B cell (primary cell): Measurements from ENCODE around the gene FTO. TPM values are rescaled to one million over a fixed set of nuclear protein-coding genes. Genes with fewer than 3 reads are reported as not detected.

Source experiments
- ATAC-seq: fragments of 200-7000 bp; cut with Tn5 transposase; one replicate; pipeline ENCODE4 v1.10.0; 2021; ENCODE audit warnings: low read depth, mild to moderate bottlenecking, moderate number of reproducible peaks, moderate library complexity
- CTCF ChIA-PET: fragments of 350-600 bp; sonication (Branson Sonifier 250); formaldehyde crosslinking; loops from one replicate; lab custom pipeline; 2021; ENCODE audit warnings: antibody characterized with exemption, inconsistent platforms; lab: Charles Lee
- POLR2A ChIA-PET: fragments of 350-600 bp; sonication (Branson Sonifier 250); formaldehyde crosslinking; loops from one replicate; lab custom pipeline; 2021; ENCODE audit warnings: antibody characterized with exemption; lab: Charles Lee
- DNase-seq: peaks from one replicate; pipeline ENCODE4 v3.0.0; 2013
- H2AFZ ChIP-seq: 2 replicates; pipeline ENCODE4 v1.6.1; 2012; ENCODE audit warnings: mild to moderate bottlenecking, low read depth, low read length; ENCODE audit not compliant: insufficient read depth, poor library complexity, severe bottlenecking
- H3K27ac ChIP-seq, 2 donors: 1 replicate in 1 of 2; 2 replicates in 1 of 2; pipeline ENCODE4 v1.5.1; 2012 to 2013; ENCODE audit warnings: low read length in 2 of 2, mild to moderate bottlenecking in 2 of 2, moderate library complexity in 1 of 2
- H3K27me3 ChIP-seq, 4 experiments: fragments of 200-600 bp in 1 of 4; sonication (generic) in 1 of 4; replicated peaks in 1 of 4; 1 replicate in 2 of 4; 2 replicates in 2 of 4; pipeline versions ENCODE4 v1.6.1 to v1.7.0; 2013 to 2016; ENCODE audit warnings: low read length in 3 of 4, mild to moderate bottlenecking in 2 of 4, mixed read lengths in 1 of 4, moderate library complexity in 1 of 4; ENCODE audit not compliant: insufficient read depth in 4 of 4, control insufficient read depth in 3 of 4; ENCODE audit errors: control extremely low read depth in 1 of 4
- H3K36me3 ChIP-seq, 2 experiments: replicated peaks in 1 of 2; 1 replicate in 1 of 2; 2 replicates in 1 of 2; pipeline versions ENCODE4 v1.6.1 to v1.7.1; 2013; ENCODE audit warnings: low read length in 1 of 2; ENCODE audit not compliant: insufficient read depth in 2 of 2, control insufficient read depth in 1 of 2; ENCODE audit errors: control extremely low read depth in 1 of 2, extremely low read depth in 1 of 2
- H3K4me1 ChIP-seq, 2 donors: fragments of 200-600 bp in 1 of 2; sonication (generic) in 1 of 2; 1 replicate in 1 of 2; 2 replicates in 1 of 2; pipeline versions ENCODE4 v1.5.1 to v1.6.1; 2013 to 2017; ENCODE audit warnings: low read length in 2 of 2; ENCODE audit not compliant: control insufficient read depth in 2 of 2, insufficient read depth in 2 of 2
- H3K4me2 ChIP-seq: replicated peaks from 2 replicates; pipeline ENCODE3; 2012; ENCODE audit warnings: mild to moderate bottlenecking, low read depth, low read length; ENCODE audit not compliant: poor library complexity, severe bottlenecking
- H3K4me3 ChIP-seq, 5 experiments: fragments of 200-600 bp in 1 of 5; sonication (generic) in 1 of 5; 1 replicate in 3 of 5; 2 replicates in 2 of 5; pipeline versions ENCODE4 v1.5.1 to v1.7.0; 2011 to 2016; ENCODE audit warnings: low read length in 4 of 5, mild to moderate bottlenecking in 4 of 5, low read depth in 2 of 5, control low read depth in 1 of 5, moderate library complexity in 1 of 5; ENCODE audit not compliant: insufficient read depth in 1 of 5; ENCODE audit errors: control extremely low read depth in 1 of 5, extremely low read depth in 1 of 5
- H3K79me2 ChIP-seq: fragments of 200-600 bp; sonication (generic); one replicate; pipeline ENCODE4 v1.6.0; 2016; ENCODE audit warnings: low read length; ENCODE audit not compliant: control insufficient read depth, insufficient read depth
- H3K9ac ChIP-seq: fragments of 200-600 bp; sonication (generic); 2 replicates; pipeline ENCODE4 v1.6.1; 2017; ENCODE audit warnings: mild to moderate bottlenecking, low read length, moderate library complexity
- H3K9me3 ChIP-seq, 3 donors: one replicate each; pipeline versions ENCODE4 v1.6.1 to v1.7.1; 2013; ENCODE audit warnings: low read length in 2 of 3; ENCODE audit not compliant: control insufficient read depth in 2 of 3, insufficient read depth in 1 of 3; ENCODE audit errors: control extremely low read depth in 1 of 3
- H4K20me1 ChIP-seq: 2 replicates; pipeline ENCODE4 v1.6.0; 2012; ENCODE audit warnings: mild to moderate bottlenecking, low read length; ENCODE audit not compliant: insufficient read depth, control insufficient read depth, poor library complexity, severe bottlenecking
- H3K27ac Mint-ChIP-seq: one replicate; pipeline ENCODE4 v1.8.0; 2021; ENCODE audit warnings: mixed read lengths
- H3K27me3 Mint-ChIP-seq: one replicate; pipeline ENCODE4 v1.8.0; 2021; ENCODE audit warnings: mixed read lengths
- H3K4me1 Mint-ChIP-seq: one replicate; pipeline ENCODE4 v1.8.0; 2021; ENCODE audit warnings: mixed read lengths
- H3K4me3 Mint-ChIP-seq: one replicate; pipeline ENCODE4 v1.8.0; 2021; ENCODE audit warnings: mixed read lengths
- H3K9me3 Mint-ChIP-seq: one replicate; pipeline ENCODE4 v1.8.0; 2022; ENCODE audit warnings: mixed read lengths; ENCODE audit not compliant: insufficient read depth
- CTCF ChIP-seq: fragments of 200-600 bp; IDR thresholded peaks from one replicate; pipeline ENCODE4 v1.8.0; 2022; ENCODE audit warnings: antibody characterized with exemption, mild to moderate bottlenecking
- EZH2 ChIP-seq: IDR thresholded peaks from 2 replicates; pipeline ENCODE4 v1.6.1; 2012; ENCODE audit warnings: borderline replicate concordance, low read depth, mild to moderate bottlenecking, moderate library complexity, low read length; ENCODE audit not compliant: insufficient read depth, poor library complexity, severe bottlenecking
- WGBS: methylation state at CpG from one replicate; pipeline ENCODE4 v1.1.5; 2013; ENCODE audit warnings: missing lambda C conversion rate; ENCODE audit not compliant: insufficient coverage; 5-methylcytosine and 5-hydroxymethylcytosine counted together
- intact Hi-C: fragments of 100-400 bp; cut with micrococcal nuclease; formaldehyde crosslinking; loops from one replicate; pipeline ENCODE4 v1.10.0; 2022
- polyA plus RNA-seq: library from polyadenylated mRNA; depleted of rRNA; stranded (reverse); fragments of >200 nt; gene quantifications from 2 replicates; pipeline ENCODE4 v1.2.3, GENCODE V29; 2012
- total RNA-seq, 2 donors: library from RNA; stranded (reverse); fragments of 120-200 nt in 1 of 2; gene quantifications; 1 replicate in 1 of 2; 2 replicates in 1 of 2; pipeline versions ENCODE4 v1.2.3 to v1.2.4, GENCODE V29; 2013 to 2022

FTO gene
- total and polyA plus RNA-seq, 2 donors (not counting 1 experiment from before 2014, with no cell fraction given) = 26.5 to 68.5 TPM

GRCh38 chr16:54123766-54124165 lies 419.8 kb downstream of the FTO start:
- H3K27ac Mint-ChIP-seq = no peak overlapping the region
- ATAC-seq = no peak
- CTCF ChIA-PET = no interaction called here

More at GRCh38 chr16:54123766-54124165, 419.8 kb downstream of the FTO start:
- Histone ChIP-seq H3K27me3 (no peaks in the 10 kb centered on the region), H4K20me1 (no peaks in the 10 kb centered on the region), H3K27ac (no peak overlapping the region), H3K9ac (no peak overlapping the region), H3K79me2 (no peaks in the 10 kb centered on the region), H3K4me1 (no peaks in the 10 kb centered on the region), H3K9me3 (no peaks in the 10 kb centered on the region), H3K4me3 (no peak overlapping the region), H2AFZ (no peak overlapping the region), H3K4me2 (no peak overlapping the region), H3K36me3 (no peaks in the 10 kb centered on the region)
- WGBS = 82% methylated on average over 4 of the region's 4 CpGs
- peaks cover 3% of the 10 kb centered on the region for H3K27me3 Mint-ChIP-seq
- no peak for DNase-seq
- intact Hi-C loops = no loop called here
- POLR2A ChIA-PET = no interaction called here
- TF ChIP-seq CTCF (no peak), EZH2 (no peak)
- no peaks in the 10 kb centered on the region for H3K4me1 Mint-ChIP-seq
- H3K9me3 Mint-ChIP-seq = no peaks in the 10 kb centered on the region
- H3K4me3 Mint-ChIP-seq = no peak overlapping the region
